Mucosa of rectum (tissue), 2 donors: ENCODE results near the gene GJE1.

Experiments
- H3K27ac ChIP-seq, 2 donors: one replicate each; pipeline ENCODE4 v1.7.0; 2013; ENCODE audit warnings: inconsistent platforms in 2 of 2, low read depth in 2 of 2, low read length in 2 of 2
- H3K27me3 ChIP-seq, 2 donors: one replicate each; pipeline ENCODE4 v1.7.0; 2013; ENCODE audit warnings: low read length in 2 of 2; ENCODE audit not compliant: control insufficient read depth in 2 of 2, insufficient read depth in 2 of 2
- H3K36me3 ChIP-seq, 2 donors: one replicate each; pipeline ENCODE4 v1.7.0; 2013; ENCODE audit warnings: low read length in 2 of 2; ENCODE audit not compliant: control insufficient read depth in 2 of 2, insufficient read depth in 2 of 2
- H3K4me1 ChIP-seq, 2 donors: one replicate each; pipeline ENCODE4 v1.7.0; 2013; ENCODE audit warnings: low read length in 2 of 2, mild to moderate bottlenecking in 1 of 2; ENCODE audit not compliant: control insufficient read depth in 2 of 2, insufficient read depth in 2 of 2
- H3K4me3 ChIP-seq, 2 donors: one replicate each; pipeline ENCODE4 v1.7.0; 2013; ENCODE audit warnings: low read length in 2 of 2
- H3K9ac ChIP-seq, 2 donors: one replicate each; pipeline ENCODE4 v1.7.0; 2013; ENCODE audit warnings: low read length in 2 of 2, low read depth in 1 of 2, mild to moderate bottlenecking in 1 of 2
- H3K9me3 ChIP-seq, 2 donors: one replicate each; pipeline ENCODE4 v1.7.0; 2013; ENCODE audit warnings: low read length in 2 of 2; ENCODE audit not compliant: control insufficient read depth in 2 of 2
- donor health status: healthy.
- donor health status: Normal muscosa, but diverticular disease.

Gene GJE1

GRCh38 chr6:142162780-142163179 is 30.1 kb downstream of the GJE1 start:
- H3K4me3 ChIP-seq, result no peak overlapping the region
- no peaks in the 10 kb centered on the region for H3K27me3 ChIP-seq
- no peak overlapping the region for H3K9ac ChIP-seq
- peaks cover 3 to 13% of the 10 kb centered on the region in 2 donors for H3K36me3 ChIP-seq
- no peaks in the 10 kb centered on the region for H3K4me1 ChIP-seq
- no peaks in the 10 kb centered on the region for H3K9me3 ChIP-seq
- no peak overlapping the region for H3K27ac ChIP-seq

GRCh38 chr6:142165227-142165626 is 32.5 kb downstream of the GJE1 start:
- H3K36me3 ChIP-seq, result peaks cover 3 to 22% of the 10 kb centered on the region in 2 donors
- H3K4me1 ChIP-seq, result no peaks in the 10 kb centered on the region
- no peaks in the 10 kb centered on the region for H3K9me3 ChIP-seq
- no peak overlapping the region for H3K9ac ChIP-seq
- no peak overlapping the region for H3K4me3 ChIP-seq
- no peak overlapping the region for H3K27ac ChIP-seq
- no peaks in the 10 kb centered on the region for H3K27me3 ChIP-seq

- Histone ChIP-seq H3K27ac (no peak overlapping the region), H3K9ac (no peak overlapping the region), H3K27me3 (no peaks in the 10 kb centered on the region), H3K4me3 (no peak overlapping the region), H3K9me3 (no peaks in the 10 kb centered on the region), H3K36me3 (peaks cover 3 to 28% of the 10 kb centered on the region in 2 donors), H3K4me1 (no peaks in the 10 kb centered on the region)
Measured at GRCh38 chr6:142167071-142167470, 34.3 kb downstream of the GJE1 start.

- Histone ChIP-seq H3K9me3 (no peaks in the 10 kb centered on the region), H3K27me3 (no peaks in the 10 kb centered on the region), H3K27ac (no peak overlapping the region), H3K36me3 (peaks cover 3 to 32% of the 10 kb centered on the region in 2 donors), H3K4me3 (no peak overlapping the region), H3K4me1 (no peaks in the 10 kb centered on the region), H3K9ac (no peak overlapping the region)
Measured at GRCh38 chr6:142167486-142167885, 34.8 kb downstream of the GJE1 start.

- no peaks in the 10 kb centered on the region for H3K9me3 ChIP-seq
- H3K4me3 ChIP-seq, result no peak overlapping the region
- no peaks in the 10 kb centered on the region for H3K27me3 ChIP-seq
- peaks cover 12 to 47% of the 10 kb centered on the region in 2 donors for H3K36me3 ChIP-seq
- H3K4me1 ChIP-seq, result no peaks in the 10 kb centered on the region
- no peak overlapping the region for H3K27ac ChIP-seq
- H3K9ac ChIP-seq, result no peak overlapping the region
Measured at GRCh38 chr6:142171351-142171750, 38.6 kb downstream of the GJE1 start.

- Histone ChIP-seq H3K27ac (no peak overlapping the region), H3K9ac (no peak overlapping the region), H3K9me3 (peaks cover 0 to 3% of the 10 kb centered on the region in 2 donors), H3K36me3 (peaks cover 18 to 43% of the 10 kb centered on the region in 2 donors), H3K4me3 (no peak overlapping the region), H3K4me1 (no peaks in the 10 kb centered on the region), H3K27me3 (no peaks in the 10 kb centered on the region)
Measured at GRCh38 chr6:142172758-142173157, 40.0 kb downstream of the GJE1 start.

GRCh38 chr6:142173980-142174379 is 41.3 kb downstream of the GJE1 start:
- Histone ChIP-seq H3K4me1 (no peaks in the 10 kb centered on the region), H3K27me3 (no peaks in the 10 kb centered on the region), H3K27ac (no peak overlapping the region), H3K9ac (no peak overlapping the region), H3K4me3 (no peak overlapping the region), H3K9me3 (peaks cover 0 to 3% of the 10 kb centered on the region in 2 donors), H3K36me3 (peaks cover 18 to 40% of the 10 kb centered on the region in 2 donors)

GRCh38 chr6:142174703-142175102 is 42.0 kb downstream of the GJE1 start:
- Histone ChIP-seq H3K9me3 (peaks cover 0 to 3% of the 10 kb centered on the region in 2 donors), H3K27me3 (no peaks in the 10 kb centered on the region), H3K27ac (no peak overlapping the region), H3K36me3 (peaks cover 18 to 37% of the 10 kb centered on the region in 2 donors), H3K9ac (no peak overlapping the region), H3K4me3 (no peak overlapping the region), H3K4me1 (no peaks in the 10 kb centered on the region)

GRCh38 chr6:142178129-142178528 is 45.4 kb downstream of the GJE1 start:
- H3K36me3 ChIP-seq, result peaks cover 16 to 22% of the 10 kb centered on the region in 2 donors

GRCh38 chr6:142182004-142182403 is 49.3 kb downstream of the GJE1 start:
- H3K4me3 ChIP-seq, result no peak overlapping the region
- H3K4me1 ChIP-seq, result no peaks in the 10 kb centered on the region
- no peak overlapping the region for H3K27ac ChIP-seq
- H3K9ac ChIP-seq, result no peak overlapping the region
- H3K27me3 ChIP-seq, result no peaks in the 10 kb centered on the region
- H3K36me3 ChIP-seq, result peaks cover 3 to 4% of the 10 kb centered on the region in 2 donors
- peaks cover 0 to 3% of the 10 kb centered on the region in 2 donors for H3K9me3 ChIP-seq

More at GRCh38 chr6:142178129-142178528, 45.4 kb downstream of the GJE1 start:
- H3K9me3 ChIP-seq, result peaks cover 0 to 3% of the 10 kb centered on the region in 2 donors
- H3K4me3 ChIP-seq, result no peak overlapping the region
- no peak overlapping the region for H3K27ac ChIP-seq
- no peaks in the 10 kb centered on the region for H3K27me3 ChIP-seq
- H3K9ac ChIP-seq, result no peak overlapping the region
- no peaks in the 10 kb centered on the region for H3K4me1 ChIP-seq

- no peak overlapping the region for H3K27ac ChIP-seq
- H3K4me1 ChIP-seq, result no peaks in the 10 kb centered on the region
- H3K9ac ChIP-seq, result no peak overlapping the region
- no peaks in the 10 kb centered on the region for H3K9me3 ChIP-seq
- no peak overlapping the region for H3K4me3 ChIP-seq
- no peaks in the 10 kb centered on the region for H3K27me3 ChIP-seq
- no peaks in the 10 kb centered on the region for H3K36me3 ChIP-seq
Measured at GRCh38 chr6:142183351-142183750, 50.6 kb downstream of the GJE1 start.
